ENCODE measurements around the gene GAST. TPM values are rescaled to one million over a fixed set of nuclear protein-coding genes. Genes with fewer than 3 reads are reported as not detected.
A peak's percentile ranks its signal among the peaks of the same experiment; 100 is the strongest.

The GAST gene
- total and polyA plus RNA-seq, 2 of the 13 experiments (the other 11 are each of a cell fraction or from before 2014, with no cell fraction given), result 0.32 to 0.42 TPM

GRCh38 chr17:41738077-41738800, 26.1 kb downstream of the GAST start (continued):
- TF ChIP-seq UBTF (CRISPR knock-in tag; IDR thresholded peaks at IDR 0.05) (peak; percentile 64), CHD2 (IDR thresholded peaks at IDR 0.05; ENCODE audit: low read depth, low read length) (no peak), NFYC (CRISPR knock-in tag; IDR thresholded peaks at IDR 0.05) (no peak), CAMTA2 (CRISPR knock-in tag; IDR thresholded peaks at IDR 0.05; ENCODE audit: borderline replicate concordance) (no peak), FOXK1 (CRISPR knock-in tag; IDR thresholded peaks at IDR 0.05; ENCODE audit: borderline replicate concordance, low read depth) (peak; percentile 41; the same call in 1 of the 2 replicates), ATF7 (IDR thresholded peaks at IDR 0.05) (no peak), ATF7 (CRISPR knock-in tag; IDR thresholded peaks at IDR 0.05) (no peak), TOPORS (CRISPR knock-in tag; IDR thresholded peaks at IDR 0.05) (no peak; the same call in 1 of the 2 replicates), ZNF616 (CRISPR knock-in tag; IDR thresholded peaks at IDR 0.05; ENCODE audit: low read depth) (no peak), ZNF547 (CRISPR knock-in tag; IDR thresholded peaks at IDR 0.05) (peak; percentile 71), POLR2AphosphoS2 (IDR thresholded peaks at IDR 0.05; ENCODE audit: low read depth, low read length) (no peak), ZNF766 (CRISPR knock-in tag; IDR thresholded peaks at IDR 0.05; ENCODE audit: borderline replicate concordance) (no peak), SP1 (IDR thresholded peaks at IDR 0.05) (no peak), SP1 (CRISPR knock-in tag; IDR thresholded peaks at IDR 0.05) (no peak), SPEN (CRISPR knock-in tag; IDR thresholded peaks at IDR 0.05; ENCODE audit: low read depth) (no peak; the same call in 1 of the 2 replicates), FOXJ3 (CRISPR knock-in tag; IDR thresholded peaks at IDR 0.05; ENCODE audit: borderline replicate concordance) (no peak), LBX2 (CRISPR knock-in tag; IDR thresholded peaks at IDR 0.05; ENCODE audit: borderline replicate concordance) (no peak), BORCS8-MEF2B (CRISPR knock-in tag; IDR thresholded peaks at IDR 0.05) (peak; percentile 86; the same call in 1 of the 2 replicates), TEAD3 (CRISPR knock-in tag; optimal IDR thresholded peaks at IDR 0.05; ENCODE audit: borderline replicate concordance) (peak; percentile 68), ZBTB10 (CRISPR knock-in tag; IDR thresholded peaks at IDR 0.05; ENCODE audit: borderline replicate concordance) (no peak), DMTF1 (CRISPR knock-in tag; IDR thresholded peaks at IDR 0.05) (no peak)

All from HepG2 (cell line).